GM18858 (cell line): ENCODE data around the gene ALDH2.
"Not testable (repeated sequence)": the region's sequence is repeated elsewhere in the genome, so short reads cannot be mapped to it uniquely, and the experiment has no call there.

Experiments
- ATAC-seq: cut with Tn5 transposase; IDR thresholded peaks from one replicate; pipeline ENCODE4 v1.9.1; 2021; ENCODE audit not compliant: unreplicated experiment

Gene ALDH2

GRCh38 chr12:111758120-111758561, 8.6 kb upstream of the ALDH2 start:
- no peak for ATAC-seq

GRCh38 chr12:111759271-111759670, 7.5 kb upstream of the ALDH2 start:
- ATAC-seq: no peak

DNA sequence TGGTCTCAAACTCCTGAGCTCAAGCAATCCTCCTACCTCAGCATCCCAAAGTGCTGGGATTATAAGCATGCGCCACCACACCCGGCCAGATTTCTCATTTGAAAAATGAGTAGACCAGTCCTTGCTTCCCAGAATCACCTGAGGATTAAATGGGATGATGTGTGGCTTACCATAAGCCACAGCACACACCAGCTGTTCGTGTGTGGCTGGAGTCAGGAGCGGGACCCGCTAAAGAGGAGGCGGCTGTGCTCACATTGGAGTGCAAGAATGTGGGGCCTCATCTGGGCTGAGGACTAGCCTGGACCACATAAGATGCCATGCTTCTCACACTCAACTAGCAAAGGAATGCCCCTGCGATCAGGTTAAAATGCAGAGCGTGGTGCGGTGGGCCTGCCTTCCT, 6.7 kb upstream of the ALDH2 start:
- ATAC-seq: no peak

- ATAC-seq: no peak
Observed at GRCh38 chr12:111761099-111761498, 5.6 kb upstream of the ALDH2 start.

DNA sequence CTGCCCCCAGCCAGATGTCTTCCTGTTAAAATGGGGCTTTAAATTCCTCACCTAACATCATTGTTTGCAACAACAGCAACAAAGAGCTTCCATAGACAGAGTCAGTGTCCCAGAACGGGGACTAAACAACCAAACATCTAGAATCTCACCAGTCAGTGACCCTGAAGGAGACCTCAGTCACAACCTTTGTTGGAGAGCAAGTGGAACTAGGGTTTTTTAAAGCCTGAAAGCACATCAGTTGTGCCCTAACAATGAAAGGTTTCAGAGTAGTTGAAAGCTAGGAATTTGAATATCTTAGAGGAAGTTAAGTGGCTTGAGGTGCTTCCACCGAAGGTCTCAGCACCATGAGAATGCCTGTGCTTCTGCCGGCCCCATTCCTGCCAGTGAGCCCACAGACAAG, 5.0 kb upstream of the ALDH2 start:
- peak; percentile 37 for ATAC-seq

- ATAC-seq: not testable (repeated sequence)
Observed at GRCh38 chr12:111763552-111763951, 3.2 kb upstream of the ALDH2 start.

DNA sequence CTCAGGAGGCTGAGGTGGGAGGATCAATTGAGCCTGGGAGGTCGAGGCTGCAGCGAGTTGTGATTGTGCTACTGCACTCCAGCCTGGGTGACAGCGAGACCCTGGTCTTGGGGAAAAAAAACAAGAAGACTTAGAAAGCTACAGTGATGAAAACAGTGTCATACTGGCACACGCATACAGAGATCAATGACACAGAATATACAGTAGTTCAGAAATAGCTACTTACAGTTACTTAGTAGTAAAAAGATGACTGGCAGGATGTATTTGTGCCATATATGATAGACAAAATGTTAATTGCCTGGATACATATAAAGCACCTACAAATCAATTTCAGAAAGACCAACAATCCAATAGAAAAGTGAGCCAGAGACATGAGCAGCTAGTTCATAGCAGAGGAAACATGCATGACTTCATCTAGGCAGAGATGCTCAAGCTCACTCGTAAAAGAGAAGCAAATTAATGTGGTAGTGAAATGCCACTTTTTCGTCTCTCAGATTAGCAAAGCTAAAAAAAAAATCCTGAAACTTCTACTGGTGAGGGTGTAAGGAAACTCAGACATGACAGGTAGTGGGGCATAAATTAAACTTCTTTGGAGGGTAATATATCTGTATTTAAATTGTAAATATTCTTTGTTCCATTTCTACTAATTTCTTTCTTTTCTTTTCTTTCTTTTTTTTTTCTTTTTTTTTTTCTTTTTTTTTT, 2.5 kb upstream of the ALDH2 start:
- no peak for ATAC-seq

DNA sequence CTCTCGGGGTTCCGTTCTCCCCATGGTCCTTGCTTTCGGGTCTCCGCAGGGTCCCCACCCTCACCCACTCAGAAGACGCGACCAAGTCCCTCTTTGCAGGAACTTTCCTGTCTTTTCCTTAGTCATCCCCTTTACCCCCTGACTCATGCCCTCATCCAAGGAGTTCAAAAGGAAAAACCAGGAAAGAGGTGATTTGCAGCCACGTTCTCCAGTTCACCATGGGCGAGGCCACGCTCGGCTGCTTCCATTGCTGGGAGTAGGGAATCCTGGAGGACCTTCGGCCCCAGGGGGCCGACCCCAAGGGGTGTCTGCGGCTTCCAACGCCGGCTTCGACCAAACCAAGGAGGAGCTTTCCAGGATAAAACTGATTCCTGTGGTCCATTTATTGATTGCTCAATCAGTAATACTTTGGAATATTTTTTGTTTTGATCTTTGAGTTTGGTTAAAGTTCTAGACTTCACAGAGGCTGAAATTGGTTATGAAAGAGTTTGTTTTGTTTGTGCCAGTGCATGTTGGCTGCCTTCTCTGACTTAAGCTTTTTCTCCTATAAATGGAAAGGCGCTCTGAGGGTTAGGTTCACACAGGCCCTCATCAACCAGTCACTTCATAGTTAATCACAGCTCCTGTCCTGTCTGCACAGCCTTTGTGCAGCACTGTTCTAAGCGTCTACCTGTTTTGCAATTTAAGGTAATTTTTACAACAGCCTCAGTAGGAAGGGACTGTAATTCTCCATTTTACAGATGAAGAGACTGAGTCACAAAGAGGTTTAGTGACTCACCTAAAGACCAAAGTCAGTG, 827 bp downstream of the ALDH2 start:
- ATAC-seq: no peak

DNA sequence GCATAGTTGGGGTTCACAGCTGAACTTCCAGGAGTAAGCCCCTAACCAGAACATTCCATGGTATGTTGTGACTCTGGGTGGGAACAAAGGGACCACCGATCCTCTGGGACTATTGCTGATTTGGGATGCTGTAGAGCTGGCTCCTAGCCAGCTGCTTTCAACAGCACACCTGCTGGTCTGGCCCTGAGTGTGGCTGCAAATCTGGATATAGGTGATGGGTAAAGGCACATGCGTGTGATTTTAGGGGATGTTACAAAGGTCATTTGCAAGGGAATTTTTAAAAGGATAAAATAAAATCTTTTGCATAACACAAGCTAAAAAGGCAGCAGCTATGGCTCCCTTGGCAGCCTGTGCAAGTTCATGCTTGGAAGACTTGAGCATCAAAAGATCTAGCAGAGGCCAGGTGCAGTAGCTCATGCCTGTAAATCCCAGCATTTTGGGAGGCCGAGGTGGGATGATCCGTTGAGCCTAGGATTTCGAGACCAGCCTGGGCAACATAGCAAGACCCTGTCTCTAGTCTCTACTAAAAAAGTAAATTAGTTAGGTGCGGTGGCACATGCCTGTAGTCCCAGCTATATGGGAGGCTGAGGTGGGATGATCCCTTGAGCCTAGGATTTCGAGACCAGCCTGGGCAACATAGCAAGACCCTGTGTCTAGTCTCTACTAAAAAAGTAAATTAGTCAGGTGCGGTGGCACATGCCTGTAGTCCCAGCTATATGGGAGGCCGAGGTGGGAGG, 1.6 kb downstream of the ALDH2 start:
- ATAC-seq: no peak

DNA sequence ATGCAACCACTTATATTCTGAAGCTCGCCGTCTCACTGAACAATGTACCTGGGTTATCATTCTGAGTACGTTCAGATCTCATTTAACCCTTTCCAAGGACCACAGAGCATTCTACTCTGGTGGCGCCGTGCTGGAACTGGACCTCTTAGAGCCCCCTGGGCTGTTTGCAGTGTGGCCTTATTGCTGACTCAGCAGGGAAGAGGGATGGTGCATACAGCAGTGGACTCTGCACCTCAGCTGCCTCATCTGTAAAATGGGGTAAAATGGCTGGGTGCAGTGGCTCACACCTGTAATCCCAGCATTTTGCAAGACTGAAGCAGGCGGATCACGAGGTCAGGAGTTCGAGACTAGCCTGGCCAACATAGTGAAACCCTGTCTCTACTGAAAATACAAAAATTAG, 2.9 kb downstream of the ALDH2 start:
- ATAC-seq: no peak

- peak; percentile 37 for ATAC-seq
Observed at GRCh38 chr12:111773801-111774551, 7.2 kb downstream of the ALDH2 start.

GRCh38 chr12:111775205-111776193, 8.8 kb downstream of the ALDH2 start:
- no peak for ATAC-seq

- no peak for ATAC-seq
Observed at GRCh38 chr12:111776836-111777344, 10.2 kb downstream of the ALDH2 start.

- no peak for ATAC-seq
Observed at GRCh38 chr12:111777345-111778045, 10.8 kb downstream of the ALDH2 start.

GRCh38 chr12:111780166-111780565, 13.4 kb downstream of the ALDH2 start:
- no peak for ATAC-seq

DNA sequence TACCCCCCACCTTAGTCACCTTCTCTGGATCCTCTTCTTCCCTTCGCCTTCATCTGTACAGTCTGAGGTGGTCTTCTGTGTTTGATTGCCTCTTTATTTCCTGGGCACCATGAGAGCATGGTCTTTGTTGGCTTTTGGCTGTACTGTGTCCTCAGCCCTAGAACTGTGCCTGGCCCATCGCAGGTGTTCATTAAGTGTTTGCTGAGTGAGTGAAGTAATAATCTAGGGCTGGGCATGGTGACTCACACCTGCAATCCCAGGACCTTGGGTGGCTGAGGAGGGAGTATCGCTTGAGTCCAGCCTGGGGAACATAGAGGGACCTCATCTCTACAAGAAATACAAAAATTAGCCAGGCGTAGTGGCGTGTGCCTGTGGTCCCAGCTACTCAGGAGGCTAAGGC, 13.9 kb downstream of the ALDH2 start:
- ATAC-seq: no peak

DNA sequence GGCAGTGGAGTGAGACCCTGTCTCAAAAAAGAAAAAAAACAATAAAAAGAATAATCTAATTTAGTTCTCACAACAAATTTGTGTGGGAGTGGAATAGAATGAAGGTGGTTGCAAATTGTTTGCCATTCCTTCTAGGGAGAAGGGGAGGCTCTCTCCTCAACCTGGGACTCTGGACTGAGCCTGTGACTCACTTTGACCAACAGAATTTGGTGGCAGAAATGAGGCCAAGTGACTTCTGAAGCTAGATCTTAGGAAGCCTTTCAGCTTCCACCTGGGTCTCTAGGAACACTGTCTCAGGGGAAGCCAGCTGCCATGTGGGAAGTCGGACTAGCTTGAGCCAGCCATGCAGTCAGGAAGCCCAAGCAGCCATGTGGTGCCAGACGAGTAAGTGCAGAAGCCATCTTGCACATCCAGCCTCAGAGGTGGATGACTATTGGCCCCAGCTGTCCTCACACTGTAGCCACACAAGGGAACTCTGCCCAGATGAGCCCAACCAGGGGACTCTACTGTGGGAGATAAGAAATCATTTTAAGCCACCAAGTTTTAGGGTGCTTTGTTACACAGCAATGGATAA, 14.4 kb downstream of the ALDH2 start:
- ATAC-seq: no peak

DNA sequence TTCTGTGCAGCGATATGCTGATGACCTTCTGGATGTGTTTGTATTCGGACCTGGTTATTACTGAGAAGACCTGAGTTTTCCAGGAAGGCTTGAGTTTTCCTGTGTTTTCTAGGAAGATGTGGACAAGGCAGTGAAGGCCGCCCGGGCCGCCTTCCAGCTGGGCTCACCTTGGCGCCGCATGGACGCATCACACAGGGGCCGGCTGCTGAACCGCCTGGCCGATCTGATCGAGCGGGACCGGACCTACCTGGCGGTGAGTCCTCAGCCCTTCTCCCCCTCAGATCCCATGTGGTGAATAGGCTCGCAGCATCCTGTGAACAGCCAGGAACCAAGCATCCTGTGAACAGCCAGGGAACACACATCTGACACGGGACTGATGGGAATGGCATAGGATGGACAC, 16.3 kb downstream of the ALDH2 start:
- ATAC-seq: no peak

GRCh38 chr12:111784953-111785352, 18.2 kb downstream of the ALDH2 start:
- ATAC-seq: no peak
